ENCODE results near the gene JAK3. TPM values are rescaled to one million over a fixed set of nuclear protein-coding genes. Genes with fewer than 3 reads are reported as not detected.

The JAK3 gene
- total RNA-seq, 2 experiments from 2014 or later: 174 to 180 TPM

GRCh38 chr19:17821190-17821589, 26.6 kb downstream of the JAK3 start, which contains the start of gene INSL3:
TSS of gene INSL3 (minus strand) at chr19:17821519. CDS start at chr19:17821506, 13 bp downstream.
- peaks cover 4% of the 10 kb centered on the region for H3K36me3 Mint-ChIP-seq (ENCODE audit: low read depth)
- no peak for DNase-seq

GRCh38 chr19:17817668-17818363, 30.0 kb downstream of the JAK3 start:
- no peaks in the 10 kb centered on the region for H3K4me1 Mint-ChIP-seq
- intact Hi-C loops (cut with DNase I, micrococcal nuclease): no loop called here
- H3K9me3 Mint-ChIP-seq (ENCODE audit: low read depth): no peaks in the 10 kb centered on the region
- ATAC-seq: no peak
- no peak overlapping the region for H3K4me3 Mint-ChIP-seq
- ChIA-PET CTCF (no interaction called here), POLR2A (interaction anchor here (1.1 kb wide), 1 partner anchor 42 kb away, joined by 7 read pairs; the partner anchor contains the start of gene RPL18A)
- no peak overlapping the region for H3K27ac Mint-ChIP-seq
- no peaks in the 10 kb centered on the region for H3K27me3 Mint-ChIP-seq
- no peaks in the 10 kb centered on the region for H3K36me3 Mint-ChIP-seq (ENCODE audit: low read depth)
- DNase-seq: no peak

More at GRCh38 chr19:17821190-17821589, 26.6 kb downstream of the JAK3 start, which contains the start of gene INSL3:
- H3K27me3 Mint-ChIP-seq: no peaks in the 10 kb centered on the region
- no peak within 1 kb of the TSS for H3K27ac Mint-ChIP-seq
- no peaks in the 10 kb centered on the region for H3K4me1 Mint-ChIP-seq
- H3K4me3 Mint-ChIP-seq: no peak within 1 kb of the TSS
- no peak for ATAC-seq
- POLR2A ChIA-PET: no interaction called here
- intact Hi-C loops (cut with DNase I, micrococcal nuclease): no loop called here
- CTCF ChIA-PET: interaction anchor here (0.7 kb wide), 1 partner anchor 366 kb away, joined by 3 read pairs; no protein-coding TSS in a partner anchor
- no peaks in the 10 kb centered on the region for H3K9me3 Mint-ChIP-seq (ENCODE audit: low read depth)

GRCh38 chr19:17812099-17812498, 35.7 kb downstream of the JAK3 start:
- no peaks in the 10 kb centered on the region for H3K36me3 Mint-ChIP-seq (ENCODE audit: low read depth)
- DNase-seq (no peak), ATAC-seq (no peak)
- intact Hi-C loops (cut with DNase I, micrococcal nuclease): no loop called here
- peaks cover 12% of the 10 kb centered on the region for H3K4me1 Mint-ChIP-seq
- H3K27me3 Mint-ChIP-seq: no peaks in the 10 kb centered on the region
- POLR2A ChIA-PET: no interaction called here
- H3K9me3 Mint-ChIP-seq (ENCODE audit: low read depth): no peaks in the 10 kb centered on the region
- no peak overlapping the region for H3K27ac Mint-ChIP-seq
- CTCF ChIA-PET: interaction anchor here (0.5 to 0.6 kb wide), 2 partner anchors 310 to 1684 kb away, joined by 3 read pairs; no protein-coding TSS in a partner anchor
- H3K4me3 Mint-ChIP-seq: no peak overlapping the region

GRCh38 chr19:17811681-17812080, 36.1 kb downstream of the JAK3 start:
- H3K36me3 Mint-ChIP-seq (ENCODE audit: low read depth): no peaks in the 10 kb centered on the region
- H3K4me3 Mint-ChIP-seq: no peak overlapping the region
- H3K27ac Mint-ChIP-seq: no peak overlapping the region
- DNase-seq (no peak), ATAC-seq (no peak)
- H3K27me3 Mint-ChIP-seq: no peaks in the 10 kb centered on the region
- POLR2A ChIA-PET: no interaction called here
- no peaks in the 10 kb centered on the region for H3K9me3 Mint-ChIP-seq (ENCODE audit: low read depth)
- intact Hi-C loops (cut with DNase I, micrococcal nuclease): no loop called here
- peaks cover 14% of the 10 kb centered on the region for H3K4me1 Mint-ChIP-seq
- CTCF ChIA-PET: no interaction called here

GRCh38 chr19:17811103-17811502, 36.7 kb downstream of the JAK3 start:
- intact Hi-C loops (cut with DNase I, micrococcal nuclease): no loop called here

GRCh38 chr19:17807731-17808316, 40.0 kb downstream of the JAK3 start:
- Mint-ChIP-seq H3K9me3 (ENCODE audit: low read depth) (no peaks in the 10 kb centered on the region), H3K36me3 (ENCODE audit: low read depth) (no peaks in the 10 kb centered on the region), H3K27ac (no peak overlapping the region), H3K27me3 (no peaks in the 10 kb centered on the region), H3K4me1 (peaks cover 30% of the 10 kb centered on the region), H3K4me3 (no peak overlapping the region)
- ChIA-PET POLR2A (no interaction called here), CTCF (interaction anchor here (0.6 to 1.0 kb wide), 2 partner anchors 25 to 425 kb away, joined by 3 to 4 read pairs; no protein-coding TSS in a partner anchor)
- ATAC-seq (no peak), DNase-seq (peak; percentile 46)
- intact Hi-C loops (cut with DNase I, micrococcal nuclease): loop anchor here in 1 of 2 experiments (5.0 kb wide), 1 partner anchor 34 kb away; no protein-coding TSS in a partner anchor

More at GRCh38 chr19:17811103-17811502, 36.7 kb downstream of the JAK3 start:
- Mint-ChIP-seq H3K27ac (no peak overlapping the region), H3K9me3 (ENCODE audit: low read depth) (no peaks in the 10 kb centered on the region), H3K36me3 (ENCODE audit: low read depth) (no peaks in the 10 kb centered on the region), H3K27me3 (no peaks in the 10 kb centered on the region), H3K4me3 (no peak overlapping the region), H3K4me1 (peaks cover 14% of the 10 kb centered on the region)
- ATAC-seq (no peak), DNase-seq (no peak)
- POLR2A ChIA-PET: no interaction called here
- CTCF ChIA-PET: no interaction called here

- intact Hi-C loops (cut with DNase I, micrococcal nuclease): loop anchor here in 1 of 2 experiments (5.0 kb wide), 1 partner anchor 35 kb away; no protein-coding TSS in a partner anchor
- DNase-seq (peak; percentile 62), ATAC-seq (peak; percentile 78)
- Mint-ChIP-seq H3K36me3 (ENCODE audit: low read depth) (no peaks in the 10 kb centered on the region), H3K27ac (peak overlapping the region; percentile 25), H3K9me3 (ENCODE audit: low read depth) (no peaks in the 10 kb centered on the region), H3K4me1 (peaks cover 35% of the 10 kb centered on the region), H3K27me3 (no peaks in the 10 kb centered on the region), H3K4me3 (no peak overlapping the region)
- ChIA-PET POLR2A (interaction anchor here (0.7 kb wide), 1 partner anchor 12 kb away, joined by 8 read pairs; the partner anchor contains the start of gene B3GNT3), CTCF (no interaction called here)
Observed at GRCh38 chr19:17806945-17807344, 40.8 kb downstream of the JAK3 start.

GRCh38 chr19:17805427-17805826, 42.4 kb downstream of the JAK3 start:
- no peaks in the 10 kb centered on the region for H3K27me3 Mint-ChIP-seq
- no peaks in the 10 kb centered on the region for H3K9me3 Mint-ChIP-seq (ENCODE audit: low read depth)
- H3K4me3 Mint-ChIP-seq: no peak overlapping the region
- H3K4me1 Mint-ChIP-seq: peaks cover 35% of the 10 kb centered on the region
- H3K27ac Mint-ChIP-seq: no peak overlapping the region
- DNase-seq: no peak
- intact Hi-C loops (cut with DNase I, micrococcal nuclease): loop anchor here in 1 of 2 experiments (5.0 kb wide), 1 partner anchor 37 kb away; no protein-coding TSS in a partner anchor
- H3K36me3 Mint-ChIP-seq (ENCODE audit: low read depth): no peaks in the 10 kb centered on the region
- no peak for ATAC-seq
- ChIA-PET POLR2A (interaction anchor here (0.6 to 0.7 kb wide), 2 partner anchors 8 to 13 kb away, joined by 3 to 5 read pairs; no protein-coding TSS in a partner anchor), CTCF (interaction anchor here (0.6 to 1.5 kb wide), 3 partner anchors 9 to 113 kb away, joined by 3 to 5 read pairs (median 3); partner anchors contain the start of gene B3GNT3)

GRCh38 chr19:17803264-17803896, 44.4 kb downstream of the JAK3 start:
- Mint-ChIP-seq H3K4me1 (peaks cover 33% of the 10 kb centered on the region), H3K9me3 (ENCODE audit: low read depth) (no peaks in the 10 kb centered on the region), H3K27me3 (no peaks in the 10 kb centered on the region), H3K27ac (peak overlapping the region; percentile 72), H3K36me3 (ENCODE audit: low read depth) (no peaks in the 10 kb centered on the region), H3K4me3 (no peak overlapping the region)
- ATAC-seq (peak; percentile 39), DNase-seq (peak; percentile 41)
- intact Hi-C loops (cut with DNase I, micrococcal nuclease): no loop called here
- CTCF ChIA-PET: interaction anchor here (0.7 to 1.8 kb wide), 4 partner anchors 19 to 56 kb away, joined by 3 to 11 read pairs (median 4); partner anchors contain the start of gene RPL18A
- POLR2A ChIA-PET: interaction anchor here (1.0 kb wide), 1 partner anchor 56 kb away, joined by 5 read pairs; the partner anchor contains the start of gene RPL18A

GRCh38 chr19:17802137-17802858, 45.5 kb downstream of the JAK3 start:
- no peaks in the 10 kb centered on the region for H3K9me3 Mint-ChIP-seq (ENCODE audit: low read depth)
- ChIA-PET CTCF (interaction anchor here (0.7 to 1.8 kb wide), 5 partner anchors 15 to 192 kb away, joined by 3 to 11 read pairs (median 4); partner anchors contain the start of gene RPL18A), POLR2A (interaction anchor here (0.5 to 0.7 kb wide), 4 partner anchors 9 to 399 kb away, joined by 3 to 9 read pairs (median 3); no protein-coding TSS in a partner anchor)
- H3K27me3 Mint-ChIP-seq: no peaks in the 10 kb centered on the region
- ATAC-seq (no peak), DNase-seq (no peak)
- intact Hi-C loops (cut with DNase I, micrococcal nuclease): no loop called here
- peaks cover 35% of the 10 kb centered on the region for H3K4me1 Mint-ChIP-seq
- H3K27ac Mint-ChIP-seq: peak overlapping the region; percentile 58
- H3K36me3 Mint-ChIP-seq (ENCODE audit: low read depth): no peaks in the 10 kb centered on the region
- no peak overlapping the region for H3K4me3 Mint-ChIP-seq

Data from activated CD4-positive, alpha-beta T cell treated with anti-CD3 and anti-CD28 coated beads for 36 hours (primary cell).